HG02973 (cell line): ENCODE measurements around the gene AUTS2.

ENCODE experiments used
- ATAC-seq: cut with Tn5 transposase; IDR thresholded peaks from one replicate; pipeline ENCODE4 v1.9.1; 2021; ENCODE audit warnings: moderate library complexity; ENCODE audit not compliant: unreplicated experiment

The AUTS2 gene

GRCh38 chr7:70097645-70098044 is 499.4 kb downstream of the AUTS2 start:
- ATAC-seq = no peak

DNA sequence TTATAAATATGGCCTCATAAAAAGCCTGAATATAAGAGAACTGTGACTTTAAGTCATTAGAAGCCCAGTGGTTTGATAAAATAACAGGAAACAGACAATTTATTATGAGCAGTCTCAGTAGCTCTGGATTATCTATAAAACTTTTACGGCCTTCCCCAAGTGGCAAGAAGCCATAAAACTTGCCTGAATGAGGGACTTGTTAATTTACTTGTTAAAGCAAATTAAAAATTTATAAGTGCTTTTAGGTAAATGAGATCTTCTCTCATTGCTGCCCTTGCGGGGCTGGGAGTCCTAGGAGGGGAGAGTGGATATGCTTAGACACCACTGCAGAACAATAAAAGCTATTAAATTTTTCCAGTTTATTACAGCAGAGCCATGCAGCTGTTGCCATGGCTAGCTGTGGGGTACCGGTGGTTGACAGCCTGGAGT is 499.9 kb downstream of the AUTS2 start:
- ATAC-seq = no peak

- no peak for ATAC-seq
Observed at GRCh38 chr7:70098905-70099672, 500.8 kb downstream of the AUTS2 start.

DNA sequence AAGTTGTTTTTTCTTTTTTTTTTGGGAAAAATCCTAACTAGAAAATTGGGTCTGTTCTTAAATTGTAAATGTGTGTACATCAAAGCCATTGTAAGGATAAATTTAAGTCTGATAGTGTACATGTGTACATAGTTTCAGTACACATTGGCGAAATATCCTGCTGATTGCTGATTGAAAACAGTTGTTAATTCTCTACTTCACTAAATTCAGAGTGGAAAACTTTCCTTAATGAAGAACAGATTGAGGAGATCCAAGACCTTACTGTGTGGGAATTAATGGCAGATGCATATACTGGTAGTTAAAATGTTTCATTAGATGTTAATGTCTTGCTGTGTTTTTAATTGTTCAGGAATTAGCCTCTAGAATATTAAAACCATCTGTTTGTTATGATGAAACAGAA is 506.0 kb downstream of the AUTS2 start:
- ATAC-seq = no peak

GRCh38 chr7:70113078-70113477 is 514.8 kb downstream of the AUTS2 start:
- no peak for ATAC-seq

- ATAC-seq = no peak
Observed at GRCh38 chr7:70113536-70113935, 515.3 kb downstream of the AUTS2 start.

DNA sequence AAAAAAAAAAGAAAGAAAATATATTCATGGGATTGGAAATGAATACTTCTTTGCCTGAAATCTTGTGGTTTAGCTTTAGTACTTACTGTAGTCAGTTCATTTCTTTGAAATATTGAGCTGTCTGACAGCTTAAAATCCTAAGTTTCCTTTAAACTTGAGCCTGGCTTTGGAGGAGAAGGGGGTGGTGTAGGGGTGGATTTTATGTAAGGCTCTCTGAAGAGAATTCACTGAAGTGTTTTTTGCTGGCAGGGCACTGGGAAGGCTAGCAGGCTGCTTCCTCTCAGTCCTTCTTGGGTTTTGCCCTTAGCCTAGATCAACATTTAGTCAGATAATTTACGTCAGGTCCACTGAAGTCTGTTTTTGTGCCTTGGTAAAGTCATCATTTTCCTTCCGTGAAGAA is 516.5 kb downstream of the AUTS2 start:
- no peak for ATAC-seq

DNA sequence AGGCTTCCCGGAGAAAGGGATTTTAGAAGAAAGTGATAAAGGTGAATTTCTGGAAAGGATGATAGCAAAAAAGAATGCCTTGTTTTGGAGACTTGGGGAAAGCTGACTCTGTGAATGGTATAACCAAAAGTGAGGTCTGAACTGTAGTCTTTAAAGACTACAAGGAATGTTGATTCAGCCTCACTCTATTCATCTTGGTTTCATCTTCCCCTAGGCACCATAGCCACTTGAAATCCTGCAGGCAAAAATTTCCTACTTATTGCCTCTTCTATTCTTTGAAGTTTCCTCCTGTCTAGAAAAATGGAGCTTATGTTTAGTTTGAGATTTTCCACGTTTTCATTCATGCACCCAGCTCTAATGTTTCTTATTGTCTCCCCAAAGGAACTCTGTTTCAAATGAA is 518.0 kb downstream of the AUTS2 start:
- no peak for ATAC-seq

GRCh38 chr7:70116867-70117266 is 518.6 kb downstream of the AUTS2 start:
- ATAC-seq = no peak

DNA sequence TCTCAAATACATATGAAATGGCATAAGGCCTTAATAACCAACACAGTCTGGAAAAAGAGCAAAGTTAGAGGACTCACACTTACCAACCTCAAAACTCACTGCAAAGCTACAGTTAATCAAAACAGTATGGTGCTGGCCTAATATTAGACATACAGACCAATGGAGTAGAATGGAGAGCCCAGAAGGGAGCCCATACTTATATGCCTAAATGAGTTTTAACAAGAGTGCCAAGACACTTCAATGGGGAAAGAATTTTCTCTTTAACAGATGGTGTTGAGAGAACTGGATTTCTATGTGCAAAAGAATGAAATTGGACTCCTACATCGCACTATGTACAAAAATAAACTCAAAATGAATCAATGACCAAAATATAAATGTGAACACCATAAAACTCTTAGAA is 522.6 kb downstream of the AUTS2 start:
- no peak for ATAC-seq

- no peak for ATAC-seq
Observed at GRCh38 chr7:70131817-70132216, 533.5 kb downstream of the AUTS2 start.

DNA sequence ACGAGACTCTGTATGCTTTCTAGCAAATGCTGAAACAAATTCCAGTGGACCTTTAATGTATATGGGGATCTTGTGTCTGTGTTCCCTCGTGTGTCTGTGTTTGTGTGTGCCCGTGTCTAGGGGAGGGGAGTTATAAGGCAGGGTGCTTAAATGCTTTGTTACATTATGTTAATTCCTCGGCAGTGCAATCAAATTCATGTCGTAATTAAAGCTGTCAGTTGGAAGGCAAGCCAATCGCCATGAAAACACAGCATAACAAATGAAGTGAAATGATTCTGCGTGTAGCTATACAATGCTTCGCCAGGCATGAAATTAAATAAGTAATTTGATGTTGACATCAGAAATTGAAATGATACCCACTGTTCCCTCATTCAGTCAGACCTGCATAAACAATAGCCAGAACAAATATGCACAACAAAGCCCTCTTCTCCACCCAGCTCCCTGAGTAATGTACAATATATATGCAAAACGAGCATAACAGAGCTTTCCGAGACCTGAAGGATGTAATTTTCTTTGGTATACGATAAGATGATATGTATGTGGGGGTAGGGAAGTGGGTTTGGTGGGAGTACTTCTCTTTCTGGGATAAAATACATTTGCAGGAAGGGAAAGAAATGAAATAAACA is 534.1 kb downstream of the AUTS2 start:
- ATAC-seq = no peak

- no peak for ATAC-seq
Observed at GRCh38 chr7:70132852-70133690, 534.8 kb downstream of the AUTS2 start.

- ATAC-seq = no peak
Observed at GRCh38 chr7:70134029-70134770, 535.9 kb downstream of the AUTS2 start.

- ATAC-seq = no peak
Observed at GRCh38 chr7:70135656-70136055, 537.4 kb downstream of the AUTS2 start.

- no peak for ATAC-seq
Observed at GRCh38 chr7:70137126-70137525, 538.9 kb downstream of the AUTS2 start.

GRCh38 chr7:70142247-70142932 is 544.1 kb downstream of the AUTS2 start:
- no peak for ATAC-seq

GRCh38 chr7:70143075-70144044 is 545.1 kb downstream of the AUTS2 start:
- no peak for ATAC-seq

- no peak for ATAC-seq
Observed at GRCh38 chr7:70148997-70149396, 550.7 kb downstream of the AUTS2 start.
